Pulmonary artery endothelial cell (primary cell): ENCODE results near the gene JAK3. TPM values are rescaled to one million over a fixed set of nuclear protein-coding genes. Genes with fewer than 3 reads are reported as not detected.
"Not testable (repeated sequence)": the region's sequence is repeated elsewhere in the genome, so short reads cannot be mapped to it uniquely, and the experiment has no call there.

Experiments
- DNase-seq: peaks from one replicate; pipeline ENCODE4 v3.0.0-alpha.2; 2011; ENCODE audit warnings: low read depth, low spot score
- total RNA-seq: library from RNA; depleted of rRNA; stranded (reverse); fragments of >200 nt; gene quantifications from 2 replicates; pipeline ENCODE4 v1.2.3, GENCODE V29; 2014

JAK3 gene
- total RNA-seq, 1 donor from 2014 or later: 1.6 TPM

DNA sequence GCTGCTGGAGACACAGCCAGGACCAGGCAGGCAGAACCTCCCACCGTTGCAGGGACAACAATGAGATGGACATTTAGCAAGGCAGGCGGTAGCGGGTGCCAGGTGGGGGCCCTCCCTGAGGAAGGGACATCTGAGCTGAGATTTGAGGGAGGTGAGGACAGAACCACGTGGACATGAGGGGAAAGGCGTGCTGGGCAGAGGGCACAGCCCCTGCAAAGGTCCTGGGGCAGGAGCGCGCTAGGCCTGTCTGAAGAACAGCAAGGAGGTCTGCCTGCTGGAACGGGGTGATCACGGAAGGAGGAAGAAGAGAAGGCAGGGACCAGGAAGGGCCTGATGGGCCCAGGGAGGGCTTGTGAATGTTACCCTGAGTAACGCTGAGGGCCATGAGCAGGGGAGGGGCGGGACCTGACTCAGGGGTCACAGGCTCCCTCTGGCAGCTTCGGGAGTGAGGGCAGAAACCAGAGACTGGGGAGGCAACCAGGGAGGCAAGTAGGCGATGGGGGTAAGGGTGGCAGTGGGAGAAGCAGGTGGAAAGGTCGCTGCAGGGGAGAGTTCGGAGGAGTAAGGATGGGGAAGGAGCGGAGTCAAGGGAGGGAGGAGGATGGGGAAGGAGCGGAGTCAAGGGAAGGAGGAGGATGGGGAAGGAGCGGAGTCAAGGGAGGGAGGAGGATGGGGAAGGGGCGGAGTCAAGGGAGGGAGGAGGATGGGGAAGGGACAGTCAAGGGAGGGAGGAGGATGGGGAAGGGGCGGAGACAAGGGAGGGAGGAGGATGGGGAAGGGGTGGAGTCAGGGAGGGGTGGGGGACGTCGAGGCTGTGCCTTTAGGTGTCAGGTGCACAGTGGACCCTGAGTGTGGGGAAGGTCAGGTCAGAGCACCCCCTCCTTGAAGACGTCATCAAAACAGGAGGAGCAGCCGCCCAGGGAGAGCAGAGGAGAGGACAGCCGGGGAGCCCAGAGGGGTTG is 68.5 kb downstream of the JAK3 start:
- DNase-seq: no peak

DNA sequence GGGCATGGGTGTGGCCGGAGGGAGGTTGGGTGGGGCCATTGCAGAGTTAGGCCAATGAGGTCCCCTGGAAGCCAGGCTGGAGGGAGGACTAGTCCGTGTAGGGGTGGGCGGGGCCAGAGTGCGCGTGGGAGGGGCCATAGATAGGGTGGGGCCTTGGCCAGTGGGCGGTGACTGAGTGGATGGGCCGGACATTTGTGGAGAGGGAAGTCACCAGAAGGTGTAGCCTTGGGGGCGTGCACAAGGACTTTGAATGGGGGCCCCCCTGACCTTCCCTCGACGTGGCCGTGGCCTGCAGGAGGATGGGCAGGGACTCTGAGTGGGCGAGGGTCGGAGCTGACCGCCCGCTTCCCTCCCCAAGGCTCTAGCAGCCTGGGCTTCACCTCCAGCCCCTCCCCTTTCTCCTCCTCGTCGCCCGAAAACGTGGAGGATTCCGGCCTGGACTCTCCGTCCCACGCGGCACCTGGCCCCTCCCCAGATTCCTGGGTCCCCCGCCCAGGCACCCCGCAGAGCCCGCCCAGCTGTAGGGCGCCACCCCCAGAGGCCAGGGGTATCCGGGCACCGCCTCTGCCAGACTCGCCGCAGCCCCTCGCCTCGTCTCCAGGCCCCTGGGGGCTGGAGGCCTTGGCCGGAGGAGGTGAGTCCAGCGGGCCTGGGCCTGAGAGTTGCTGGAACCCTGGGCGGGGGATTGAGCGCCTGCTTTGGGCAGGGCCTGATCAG is 69.4 kb downstream of the JAK3 start:
- DNase-seq: no peak

DNA sequence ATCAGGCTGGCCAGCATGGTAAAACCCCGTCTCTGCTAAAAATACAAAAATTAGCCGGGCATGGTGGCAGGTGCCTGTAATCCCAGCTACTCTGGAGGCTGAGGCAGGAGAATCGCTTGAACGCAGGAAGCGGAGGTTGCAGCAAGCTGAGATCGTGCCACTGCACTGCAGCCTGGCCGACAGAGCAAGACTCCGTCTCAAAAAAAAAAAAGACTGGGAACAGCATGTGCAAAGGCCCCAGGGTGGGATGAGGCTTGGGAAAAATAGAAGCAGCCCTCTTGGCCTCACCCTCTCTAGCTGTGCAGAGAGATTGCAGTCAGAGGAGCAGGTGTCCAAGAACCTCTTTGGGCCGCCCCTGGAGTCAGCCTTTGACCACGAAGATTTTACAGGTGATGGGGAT is 69.9 kb downstream of the JAK3 start:
- DNase-seq: not testable (repeated sequence)

DNA sequence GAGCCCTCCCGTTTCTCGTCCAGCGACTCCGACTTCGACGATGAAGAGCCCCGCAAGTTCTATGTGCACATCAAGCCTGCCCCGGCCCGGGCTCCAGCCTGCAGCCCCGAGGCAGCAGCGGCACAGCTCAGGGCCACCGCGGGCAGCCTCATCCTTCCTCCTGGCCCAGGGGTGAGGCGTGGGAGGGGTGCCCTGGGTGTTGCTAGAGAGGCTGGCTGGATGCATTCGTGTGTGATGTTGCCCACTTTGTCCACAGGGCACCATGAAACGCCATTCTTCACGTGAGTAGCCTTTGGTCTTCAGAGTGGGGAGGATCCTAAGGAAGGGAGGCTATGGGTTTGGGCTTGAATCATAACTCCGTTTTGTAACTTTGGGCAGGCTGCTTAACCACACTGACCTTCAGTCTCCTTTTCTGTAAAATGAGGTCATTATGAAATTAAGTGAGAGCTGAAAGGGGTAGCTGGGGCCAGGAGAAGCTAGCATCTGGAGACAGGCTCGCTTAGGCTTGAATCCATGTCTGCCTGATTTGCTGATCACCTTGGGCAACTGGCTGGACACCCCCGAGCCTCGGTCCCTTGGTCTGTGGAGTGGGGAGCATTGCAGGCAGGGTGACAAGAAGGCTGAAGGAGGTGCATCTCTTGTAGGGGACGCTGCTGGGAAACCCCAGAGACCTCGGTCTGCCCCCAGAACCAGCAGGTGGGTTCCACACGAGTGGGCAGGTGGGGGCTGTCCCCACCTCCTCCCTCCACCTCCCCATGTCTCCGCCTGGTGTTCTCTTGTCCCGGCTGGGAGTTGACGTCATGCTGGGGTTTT is 71.6 kb downstream of the JAK3 start:
- no peak for DNase-seq

DNA sequence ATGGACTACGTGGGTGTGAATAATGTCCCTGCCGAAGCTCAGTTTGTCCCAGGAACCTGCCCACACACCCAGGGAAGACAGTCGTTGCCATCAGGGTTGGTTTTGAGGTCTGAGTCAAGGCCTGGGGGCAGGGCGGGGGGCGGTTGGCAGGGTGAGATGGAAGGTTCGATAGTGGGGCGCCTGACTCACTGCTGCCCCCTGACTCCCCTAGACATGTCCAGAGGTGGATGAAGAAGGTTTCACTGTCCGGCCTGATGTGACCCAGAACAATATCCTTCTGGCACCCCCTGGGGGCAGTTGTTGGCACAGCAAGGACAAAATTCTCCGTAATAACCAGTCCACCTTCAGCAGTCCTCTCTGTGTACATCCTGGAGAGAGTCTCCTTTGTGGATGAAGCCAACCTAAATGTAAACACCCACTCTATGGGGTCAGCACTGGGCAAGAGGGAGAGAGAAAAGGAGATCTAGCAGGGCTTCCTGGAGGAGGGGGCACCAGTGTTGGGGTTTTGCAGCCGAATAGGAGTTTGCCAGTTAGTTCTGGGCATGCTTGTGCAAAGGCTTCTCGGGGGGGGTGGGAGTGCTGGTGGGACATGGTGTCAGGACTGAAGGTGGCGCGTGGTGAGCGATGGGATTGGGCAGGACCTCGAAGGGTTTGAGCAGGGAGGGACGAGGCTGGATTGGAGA is 72.4 kb downstream of the JAK3 start:
- DNase-seq: no peak

Other genes starting within 250 kb of the JAK3 start
- under 0.01 TPM in 1 of 2 replicates, not detected in the other for gene UNC13A, start 159.6 kb downstream of the JAK3 start, total RNA-seq
- 40.8 and 52.6 TPM in 2 replicates for gene MAP1S, start 128.5 kb downstream of the JAK3 start, total RNA-seq
- 0.56 and 1.1 TPM in 2 replicates for gene FCHO1, start 96.5 kb downstream of the JAK3 start, total RNA-seq
- not detected in 2 replicates for gene B3GNT3, start 52.8 kb downstream of the JAK3 start, total RNA-seq
- gene INSL3, start 26.5 kb downstream of the JAK3 start, total RNA-seq: not detected in 2 replicates
- 1,161 and 1,468 TPM in 2 replicates for gene RPL18A, start 11.9 kb upstream of the JAK3 start, total RNA-seq
- gene SLC5A5, start 24.0 kb upstream of the JAK3 start, total RNA-seq: not detected in 2 replicates
- gene CCDC124, start 85.0 kb upstream of the JAK3 start, total RNA-seq: 57.0 and 65.4 TPM in 2 replicates
- under 0.01 TPM in 1 of 2 replicates, not detected in the other for gene KCNN1, start 119.1 kb upstream of the JAK3 start, total RNA-seq
- 10.3 and 15.5 TPM in 2 replicates for gene ARRDC2, start 160.2 kb upstream of the JAK3 start, total RNA-seq
- gene IL12RB1, start 239.0 kb upstream of the JAK3 start, total RNA-seq: 0.18 TPM in 1 of 2 replicates, not detected in the other
- gene MAST3, start 249.8 kb upstream of the JAK3 start, total RNA-seq: 0.67 and 0.92 TPM in 2 replicates